Neutrophil (primary cell): ENCODE data around the gene FIGN.

Experiments
- H3K27ac ChIP-seq: fragments of 200-600 bp; sonication (generic); 2 replicates; pipeline ENCODE4 v1.5.1; 2016; ENCODE audit warnings: mild to moderate bottlenecking, moderate library complexity
- H3K27me3 ChIP-seq: fragments of 200-600 bp; sonication (generic); 2 replicates; pipeline ENCODE4 v1.6.0; 2016; ENCODE audit warnings: mild to moderate bottlenecking
- H3K36me3 ChIP-seq: fragments of 200-600 bp; sonication (generic); 2 replicates; pipeline ENCODE4 v1.5.1; 2017
- H3K4me1 ChIP-seq, 2 experiments: fragments of 200-600 bp in 1 of 2; sonication (generic) in 1 of 2; 1 replicate in 1 of 2; 2 replicates in 1 of 2; pipeline versions ENCODE4 v1.5.1 to v1.6.1; 2013 to 2016; ENCODE audit warnings: low read depth in 1 of 2, low read length in 1 of 2, mild to moderate bottlenecking in 1 of 2, moderate library complexity in 1 of 2; ENCODE audit not compliant: control insufficient read depth in 1 of 2, insufficient read depth in 1 of 2
- H3K4me3 ChIP-seq, 2 experiments: fragments of 200-600 bp in 1 of 2; sonication (generic) in 1 of 2; 1 replicate in 1 of 2; 2 replicates in 1 of 2; pipeline ENCODE4 v1.5.1; 2013 to 2016; ENCODE audit warnings: low read depth in 1 of 2, low read length in 1 of 2, mild to moderate bottlenecking in 1 of 2, moderate library complexity in 1 of 2
- H3K9me3 ChIP-seq: fragments of 200-600 bp; sonication (generic); 2 replicates; pipeline ENCODE4 v1.5.1; 2016
- TF ChIP-seq, protein P1 (sequence below): fragments of 200-600 bp; sonication (generic); IDR thresholded peaks from 2 replicates; pipeline ENCODE4 v1.5.1; 2016; ENCODE audit warnings: antibody characterized with exemption

Gene FIGN

DNA sequence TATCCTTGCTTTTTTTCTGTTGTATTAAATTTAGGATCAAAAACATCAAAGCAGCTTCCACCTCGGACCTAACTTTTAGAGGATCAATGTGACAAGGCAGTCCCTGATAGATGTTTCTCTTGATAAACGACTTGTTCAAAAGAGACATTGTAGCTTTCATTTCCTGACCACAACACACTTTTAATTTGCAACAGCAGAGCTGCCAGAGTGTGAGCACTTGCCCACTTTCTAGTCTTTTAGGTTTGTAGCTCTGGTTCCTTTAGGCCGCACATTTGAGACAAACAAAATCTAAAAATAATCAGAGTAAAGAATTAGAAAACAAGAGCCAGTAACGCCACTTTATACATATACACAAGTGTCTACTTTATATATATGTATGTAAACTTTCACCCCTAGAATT is 3.1 kb downstream of the FIGN start:
- Histone ChIP-seq H3K4me3 (no peak overlapping the region), H3K4me1 (no peaks in the 10 kb centered on the region)

DNA sequence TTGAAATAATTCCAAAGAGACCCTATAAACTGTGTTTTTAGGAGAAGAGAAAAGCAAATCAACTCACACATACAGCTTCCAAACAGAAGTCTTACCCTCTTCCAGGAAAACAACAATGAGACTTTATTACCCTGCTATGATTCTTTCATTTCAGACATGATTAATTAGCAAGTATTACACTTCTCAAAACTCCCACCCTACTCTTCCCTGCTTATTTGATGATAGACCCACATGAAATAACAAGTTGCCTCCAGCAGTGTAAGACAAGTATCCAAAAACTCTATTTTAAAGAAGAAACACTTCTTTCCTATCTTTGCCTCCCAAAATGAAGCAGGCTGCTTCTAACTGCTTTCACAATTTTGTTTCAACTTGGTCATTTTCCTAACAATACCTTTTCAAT is 4.1 kb downstream of the FIGN start:
- Histone ChIP-seq H3K27me3 (peaks cover 42% of the 10 kb centered on the region), H3K36me3 (no peaks in the 10 kb centered on the region), H3K4me1 (no peaks in the 10 kb centered on the region), H3K4me3 (no peak overlapping the region), H3K9me3 (no peaks in the 10 kb centered on the region), H3K27ac (no peak overlapping the region)
- TF ChIP-seq, protein P1, sequence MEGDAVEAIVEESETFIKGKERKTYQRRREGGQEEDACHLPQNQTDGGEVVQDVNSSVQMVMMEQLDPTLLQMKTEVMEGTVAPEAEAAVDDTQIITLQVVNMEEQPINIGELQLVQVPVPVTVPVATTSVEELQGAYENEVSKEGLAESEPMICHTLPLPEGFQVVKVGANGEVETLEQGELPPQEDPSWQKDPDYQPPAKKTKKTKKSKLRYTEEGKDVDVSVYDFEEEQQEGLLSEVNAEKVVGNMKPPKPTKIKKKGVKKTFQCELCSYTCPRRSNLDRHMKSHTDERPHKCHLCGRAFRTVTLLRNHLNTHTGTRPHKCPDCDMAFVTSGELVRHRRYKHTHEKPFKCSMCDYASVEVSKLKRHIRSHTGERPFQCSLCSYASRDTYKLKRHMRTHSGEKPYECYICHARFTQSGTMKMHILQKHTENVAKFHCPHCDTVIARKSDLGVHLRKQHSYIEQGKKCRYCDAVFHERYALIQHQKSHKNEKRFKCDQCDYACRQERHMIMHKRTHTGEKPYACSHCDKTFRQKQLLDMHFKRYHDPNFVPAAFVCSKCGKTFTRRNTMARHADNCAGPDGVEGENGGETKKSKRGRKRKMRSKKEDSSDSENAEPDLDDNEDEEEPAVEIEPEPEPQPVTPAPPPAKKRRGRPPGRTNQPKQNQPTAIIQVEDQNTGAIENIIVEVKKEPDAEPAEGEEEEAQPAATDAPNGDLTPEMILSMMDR: no peak

More for the DNA sequence above, 3.1 kb downstream of the FIGN start:
- TF ChIP-seq, protein P1: no peak
- no peak overlapping the region for H3K27ac ChIP-seq
- H3K27me3 ChIP-seq: peaks cover 51% of the 10 kb centered on the region
- H3K36me3 ChIP-seq: no peaks in the 10 kb centered on the region
- H3K9me3 ChIP-seq: no peaks in the 10 kb centered on the region

DNA sequence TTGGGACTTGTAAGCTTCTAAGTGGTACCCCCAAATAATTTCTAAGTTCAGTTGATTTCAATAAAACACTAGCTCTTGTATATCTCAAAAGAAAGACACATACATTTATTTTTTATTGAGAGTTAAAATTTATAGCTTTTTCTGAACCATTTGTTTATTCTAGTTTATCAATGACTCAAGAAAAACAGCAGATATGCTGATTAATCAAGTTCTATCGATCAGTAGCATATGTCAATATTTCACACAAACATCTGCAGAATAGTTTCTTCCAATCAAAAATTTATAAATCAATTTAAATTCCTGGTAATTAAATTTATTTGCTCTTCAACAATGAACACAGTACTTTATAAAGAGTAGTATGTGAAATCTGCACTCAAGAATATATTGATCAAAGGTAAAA is 5.3 kb downstream of the FIGN start:
- Histone ChIP-seq H3K27ac (no peak overlapping the region), H3K9me3 (no peaks in the 10 kb centered on the region), H3K4me1 (no peaks in the 10 kb centered on the region), H3K36me3 (no peaks in the 10 kb centered on the region), H3K4me3 (no peak overlapping the region), H3K27me3 (peaks cover 30% of the 10 kb centered on the region)
- TF ChIP-seq, protein P1: no peak

DNA sequence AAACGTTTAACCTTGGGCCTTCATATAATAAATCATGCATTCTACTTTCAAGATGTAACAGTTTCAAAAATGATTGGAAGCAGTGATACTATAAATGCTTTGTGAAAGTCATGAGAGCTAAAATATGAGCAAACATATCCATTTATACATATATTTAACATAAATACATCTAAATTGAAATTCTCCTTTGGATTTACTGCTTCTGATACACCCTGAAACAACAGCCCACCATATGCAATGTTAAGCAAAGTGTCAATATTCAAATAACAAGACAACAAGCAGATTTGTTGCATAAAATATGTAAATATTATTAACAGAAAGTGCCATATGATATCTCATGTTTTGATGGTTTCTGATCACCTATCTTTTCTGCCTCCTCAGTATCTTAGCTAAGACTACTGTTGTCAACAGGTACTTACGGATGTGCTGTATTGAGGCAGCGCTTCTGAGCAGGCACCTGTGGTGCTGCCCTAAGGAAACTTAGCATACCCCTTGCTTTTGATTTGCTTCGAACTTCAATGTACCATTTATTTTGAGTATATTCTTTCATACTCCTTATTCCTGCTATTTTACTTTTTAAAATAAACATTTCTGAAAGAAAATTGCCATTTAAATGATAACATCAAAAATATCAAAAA is 6.1 kb downstream of the FIGN start:
- no peaks in the 10 kb centered on the region for H3K36me3 ChIP-seq
- peaks cover 22% of the 10 kb centered on the region for H3K27me3 ChIP-seq
- TF ChIP-seq, protein P1: no peak
- no peak overlapping the region for H3K27ac ChIP-seq
- no peak overlapping the region for H3K4me3 ChIP-seq
- H3K4me1 ChIP-seq: no peaks in the 10 kb centered on the region
- no peaks in the 10 kb centered on the region for H3K9me3 ChIP-seq

DNA sequence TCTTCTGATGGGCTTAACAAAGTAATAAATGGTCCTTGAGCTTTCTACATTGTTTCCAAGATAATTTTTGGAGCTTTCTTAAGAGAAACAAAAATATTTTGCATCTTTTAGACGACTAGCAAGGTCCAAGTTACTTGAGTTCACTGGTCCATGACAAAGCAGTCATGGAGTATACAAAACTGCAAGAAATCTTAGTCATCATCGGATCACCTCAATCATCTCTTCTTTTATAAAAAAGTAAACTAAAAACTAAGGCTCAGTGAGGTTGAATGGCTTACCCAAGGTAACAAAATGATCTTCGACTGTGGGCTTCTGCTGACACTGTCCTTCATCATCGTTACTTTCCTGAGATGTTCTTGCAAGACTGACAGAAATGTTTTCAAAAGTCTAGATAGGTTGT is 11.9 kb downstream of the FIGN start:
- H3K4me3 ChIP-seq: no peak overlapping the region
- H3K4me1 ChIP-seq: no peaks in the 10 kb centered on the region
- H3K9me3 ChIP-seq: no peaks in the 10 kb centered on the region
- H3K27ac ChIP-seq: no peak overlapping the region
- H3K27me3 ChIP-seq: no peaks in the 10 kb centered on the region
- no peaks in the 10 kb centered on the region for H3K36me3 ChIP-seq
- TF ChIP-seq, protein P1: no peak
